Measurements from ENCODE around the gene LRP10.

- TF ChIP-seq RAD21 (IDR thresholded peaks at IDR 0.05; ENCODE audit: low read depth) (no peak), EP300 (IDR thresholded peaks at IDR 0.05; ENCODE audit: borderline replicate concordance) (no peak), ZBTB7A (IDR thresholded peaks at IDR 0.05; ENCODE audit: low read depth) (no peak), CEBPB (IDR thresholded peaks at IDR 0.05) (no peak), CREB1 (IDR thresholded peaks at IDR 0.05; ENCODE audit: low read depth) (no peak), YY1 (IDR thresholded peaks at IDR 0.05; ENCODE audit: low read depth) (no peak), EGR1 (IDR thresholded peaks at IDR 0.05) (no peak), TAF1 (IDR thresholded peaks at IDR 0.05; ENCODE audit: low read depth) (no peak), FOXM1 (IDR thresholded peaks at IDR 0.05; ENCODE audit: borderline replicate concordance, low read depth) (no peak), NFIC (IDR thresholded peaks at IDR 0.05) (no peak), TCF12 (IDR thresholded peaks at IDR 0.05; ENCODE audit: low read depth) (no peak)
- TF ChIP-seq, protein P1, sequence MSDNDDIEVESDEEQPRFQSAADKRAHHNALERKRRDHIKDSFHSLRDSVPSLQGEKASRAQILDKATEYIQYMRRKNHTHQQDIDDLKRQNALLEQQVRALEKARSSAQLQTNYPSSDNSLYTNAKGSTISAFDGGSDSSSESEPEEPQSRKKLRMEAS (IDR thresholded peaks at IDR 0.05) = no peak
- TF ChIP-seq, protein P2, sequence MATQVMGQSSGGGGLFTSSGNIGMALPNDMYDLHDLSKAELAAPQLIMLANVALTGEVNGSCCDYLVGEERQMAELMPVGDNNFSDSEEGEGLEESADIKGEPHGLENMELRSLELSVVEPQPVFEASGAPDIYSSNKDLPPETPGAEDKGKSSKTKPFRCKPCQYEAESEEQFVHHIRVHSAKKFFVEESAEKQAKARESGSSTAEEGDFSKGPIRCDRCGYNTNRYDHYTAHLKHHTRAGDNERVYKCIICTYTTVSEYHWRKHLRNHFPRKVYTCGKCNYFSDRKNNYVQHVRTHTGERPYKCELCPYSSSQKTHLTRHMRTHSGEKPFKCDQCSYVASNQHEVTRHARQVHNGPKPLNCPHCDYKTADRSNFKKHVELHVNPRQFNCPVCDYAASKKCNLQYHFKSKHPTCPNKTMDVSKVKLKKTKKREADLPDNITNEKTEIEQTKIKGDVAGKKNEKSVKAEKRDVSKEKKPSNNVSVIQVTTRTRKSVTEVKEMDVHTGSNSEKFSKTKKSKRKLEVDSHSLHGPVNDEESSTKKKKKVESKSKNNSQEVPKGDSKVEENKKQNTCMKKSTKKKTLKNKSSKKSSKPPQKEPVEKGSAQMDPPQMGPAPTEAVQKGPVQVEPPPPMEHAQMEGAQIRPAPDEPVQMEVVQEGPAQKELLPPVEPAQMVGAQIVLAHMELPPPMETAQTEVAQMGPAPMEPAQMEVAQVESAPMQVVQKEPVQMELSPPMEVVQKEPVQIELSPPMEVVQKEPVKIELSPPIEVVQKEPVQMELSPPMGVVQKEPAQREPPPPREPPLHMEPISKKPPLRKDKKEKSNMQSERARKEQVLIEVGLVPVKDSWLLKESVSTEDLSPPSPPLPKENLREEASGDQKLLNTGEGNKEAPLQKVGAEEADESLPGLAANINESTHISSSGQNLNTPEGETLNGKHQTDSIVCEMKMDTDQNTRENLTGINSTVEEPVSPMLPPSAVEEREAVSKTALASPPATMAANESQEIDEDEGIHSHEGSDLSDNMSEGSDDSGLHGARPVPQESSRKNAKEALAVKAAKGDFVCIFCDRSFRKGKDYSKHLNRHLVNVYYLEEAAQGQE (IDR thresholded peaks at IDR 0.05; ENCODE audit: low read depth) = no peak
These were observed 34.5 kb downstream of the LRP10 start for GRCh38 chr14:22906073-22906472.
